CD4-positive, alpha-beta T cell (primary cell): ENCODE measurements around the gene TBC1D19. TPM values are rescaled to one million over a fixed set of nuclear protein-coding genes. Genes with fewer than 3 reads are reported as not detected.
"Not testable (repeated sequence)": the region's sequence is repeated elsewhere in the genome, so short reads cannot be mapped to it uniquely, and the experiment has no call there.

Experiments used
- ATAC-seq: fragments of 200-7000 bp; cut with Tn5 transposase; one replicate; pipeline ENCODE4 v1.10.0; 2022; ENCODE audit warnings: mild to moderate bottlenecking; ENCODE audit not compliant: poor library complexity
- CTCF ChIA-PET: fragments of 350-600 bp; sonication (Branson Sonifier 250); formaldehyde crosslinking; loops from one replicate; lab custom pipeline; 2021; ENCODE audit warnings: antibody characterized with exemption, inconsistent platforms; lab: Charles Lee
- POLR2A ChIA-PET: fragments of 350-600 bp; sonication (Branson Sonifier 250); formaldehyde crosslinking; loops from one replicate; lab custom pipeline; 2021; ENCODE audit warnings: antibody characterized with exemption, inconsistent platforms; lab: Charles Lee
- DNase-seq, 14 experiments: peaks; one replicate each; pipeline ENCODE4 v3.0.0-alpha.2; 2013 to 2020; ENCODE audit warnings: mixed read lengths in 2 of 14
- H3K27ac ChIP-seq, 2 donors: one replicate each; pipeline versions ENCODE4 v1.5.1 to v1.7.0; 2013; ENCODE audit warnings: low read length in 2 of 2, low read depth in 1 of 2, mild to moderate bottlenecking in 1 of 2
- H3K27me3 ChIP-seq, 2 experiments: 1 replicate in 1 of 2; 2 replicates in 1 of 2; pipeline versions ENCODE4 v1.6.1 to v1.7.0; 2013; ENCODE audit warnings: low read length in 2 of 2, control low read depth in 1 of 2, mild to moderate bottlenecking in 1 of 2, moderate library complexity in 1 of 2; ENCODE audit not compliant: insufficient read depth in 2 of 2, control insufficient read depth in 1 of 2
- H3K36me3 ChIP-seq: one replicate; pipeline ENCODE4 v1.6.1; 2013; ENCODE audit warnings: low read length, control low read depth; ENCODE audit not compliant: insufficient read depth
- H3K4me1 ChIP-seq: one replicate; pipeline ENCODE4 v1.6.1; 2013; ENCODE audit warnings: low read length, control low read depth; ENCODE audit not compliant: insufficient read depth
- H3K4me3 ChIP-seq: one replicate; pipeline ENCODE4 v1.5.1; 2013; ENCODE audit warnings: mild to moderate bottlenecking, low read length, moderate library complexity
- H3K9me3 ChIP-seq, 2 experiments: 1 replicate in 1 of 2; 2 replicates in 1 of 2; pipeline versions ENCODE4 v1.6.1 to v1.7.0; 2013; ENCODE audit warnings: low read length in 2 of 2, mild to moderate bottlenecking in 2 of 2, control low read depth in 1 of 2, moderate library complexity in 1 of 2; ENCODE audit not compliant: control insufficient read depth in 1 of 2, insufficient read depth in 1 of 2
- H3K27ac Mint-ChIP-seq: one replicate; pipeline ENCODE4 v1.8.0; 2020; ENCODE audit warnings: mixed read lengths
- H3K27me3 Mint-ChIP-seq: one replicate; pipeline ENCODE4 v1.8.0; 2021; ENCODE audit warnings: mixed read lengths
- H3K36me3 Mint-ChIP-seq: one replicate; pipeline ENCODE4 v1.8.0; 2021; ENCODE audit warnings: low read depth, mixed read lengths
- H3K4me1 Mint-ChIP-seq: one replicate; pipeline ENCODE4 v1.8.0; 2021; ENCODE audit warnings: low read depth, mixed read lengths
- H3K4me3 Mint-ChIP-seq: one replicate; pipeline ENCODE4 v1.8.0; 2020; ENCODE audit warnings: mild to moderate bottlenecking, mixed read lengths
- H3K9me3 Mint-ChIP-seq: one replicate; pipeline ENCODE4 v1.8.0; 2020; ENCODE audit warnings: mixed read lengths
- intact Hi-C, 2 experiments: fragments of 100-400 bp; cut with DNase I in 1 of 2; cut with micrococcal nuclease in 1 of 2; formaldehyde crosslinking; loops; one replicate each; pipeline versions ENCODE4 v1.15.1 to v1.9.0; 2023 to 2025; cut with DNase I, micrococcal nuclease
- total RNA-seq, 174 experiments: library from RNA in 2 of 174; stranded (reverse) in 2 of 174; gene quantifications; one replicate each; pipeline ENCODE4 v1.2.3 and lab custom pipeline; 2021 to 2026
- TF ChIP-seq, protein P1 (sequence below): fragments of 200-600 bp; IDR thresholded peaks from one replicate; pipeline ENCODE4 v1.8.0; 2022; ENCODE audit warnings: antibody characterized with exemption, mild to moderate bottlenecking

The TBC1D19 gene
- total RNA-seq, 2 experiments from 2014 or later: 4.0 to 4.8 TPM

GRCh38 chr4:26670903-26671537 lies 87.1 kb downstream of the TBC1D19 start:
- H3K27ac Mint-ChIP-seq: no peak overlapping the region
- no peak overlapping the region for H3K27ac ChIP-seq
- no peaks in the 10 kb centered on the region for H3K27me3 Mint-ChIP-seq
- no peak overlapping the region for H3K4me3 ChIP-seq
- no peak for ATAC-seq
- intact Hi-C loops: no loop called here
- H3K9me3 Mint-ChIP-seq: no peaks in the 10 kb centered on the region
- H3K36me3 ChIP-seq: no peaks in the 10 kb centered on the region
- TF ChIP-seq, protein P1, sequence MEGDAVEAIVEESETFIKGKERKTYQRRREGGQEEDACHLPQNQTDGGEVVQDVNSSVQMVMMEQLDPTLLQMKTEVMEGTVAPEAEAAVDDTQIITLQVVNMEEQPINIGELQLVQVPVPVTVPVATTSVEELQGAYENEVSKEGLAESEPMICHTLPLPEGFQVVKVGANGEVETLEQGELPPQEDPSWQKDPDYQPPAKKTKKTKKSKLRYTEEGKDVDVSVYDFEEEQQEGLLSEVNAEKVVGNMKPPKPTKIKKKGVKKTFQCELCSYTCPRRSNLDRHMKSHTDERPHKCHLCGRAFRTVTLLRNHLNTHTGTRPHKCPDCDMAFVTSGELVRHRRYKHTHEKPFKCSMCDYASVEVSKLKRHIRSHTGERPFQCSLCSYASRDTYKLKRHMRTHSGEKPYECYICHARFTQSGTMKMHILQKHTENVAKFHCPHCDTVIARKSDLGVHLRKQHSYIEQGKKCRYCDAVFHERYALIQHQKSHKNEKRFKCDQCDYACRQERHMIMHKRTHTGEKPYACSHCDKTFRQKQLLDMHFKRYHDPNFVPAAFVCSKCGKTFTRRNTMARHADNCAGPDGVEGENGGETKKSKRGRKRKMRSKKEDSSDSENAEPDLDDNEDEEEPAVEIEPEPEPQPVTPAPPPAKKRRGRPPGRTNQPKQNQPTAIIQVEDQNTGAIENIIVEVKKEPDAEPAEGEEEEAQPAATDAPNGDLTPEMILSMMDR: no peak
- DNase-seq: no peak
- POLR2A ChIA-PET: no interaction called here
- H3K9me3 ChIP-seq: no peaks in the 10 kb centered on the region
- H3K4me1 Mint-ChIP-seq: no peaks in the 10 kb centered on the region
- no peaks in the 10 kb centered on the region for H3K4me1 ChIP-seq
- peaks cover 32% of the 10 kb centered on the region for H3K36me3 Mint-ChIP-seq
- H3K27me3 ChIP-seq: no peaks in the 10 kb centered on the region
- no peak overlapping the region for H3K4me3 Mint-ChIP-seq
- CTCF ChIA-PET: no interaction called here

GRCh38 chr4:26679040-26679695 lies 95.3 kb downstream of the TBC1D19 start:
- intact Hi-C loops, H3K4me1 ChIP-seq, H3K27me3 ChIP-seq, DNase-seq, H3K27ac Mint-ChIP-seq, H3K27me3 Mint-ChIP-seq, H3K4me3 ChIP-seq, CTCF ChIA-PET, POLR2A ChIA-PET, H3K4me3 Mint-ChIP-seq, H3K27ac ChIP-seq, ATAC-seq, H3K4me1 Mint-ChIP-seq, H3K36me3 ChIP-seq: not testable (repeated sequence)
- Mint-ChIP-seq H3K36me3 (peaks cover 61% of the 10 kb centered on the region), H3K9me3 (peaks cover 16% of the 10 kb centered on the region)
- peaks cover 12 to 13% of the 10 kb centered on the region in 2 experiments for H3K9me3 ChIP-seq

DNA sequence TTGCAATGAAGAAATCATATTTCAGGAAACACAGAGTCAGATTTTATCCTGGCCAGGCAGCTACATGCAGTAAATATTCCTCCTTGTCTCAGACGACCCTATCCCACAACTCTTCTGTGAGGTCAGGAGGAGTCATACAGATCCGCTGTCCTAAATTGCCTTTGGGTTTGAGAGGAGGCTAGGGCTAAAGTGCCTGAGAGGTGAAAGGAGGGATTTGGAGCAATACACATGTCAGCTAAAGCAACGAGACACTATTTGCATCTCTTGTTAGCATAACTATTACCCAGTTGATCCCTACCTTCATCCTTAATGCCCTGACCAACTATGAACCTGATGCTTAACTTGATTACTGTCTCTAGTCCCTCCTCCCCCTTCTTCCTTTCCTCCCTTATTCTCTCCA lies 98.6 kb downstream of the TBC1D19 start:
- CTCF ChIA-PET: interaction anchor here (1.0 kb wide), 1 partner anchor 19 kb away, joined by 3 read pairs; no protein-coding TSS in a partner anchor

More for the DNA sequence above, 98.6 kb downstream of the TBC1D19 start:
- TF ChIP-seq, protein P1: no peak
- intact Hi-C loops: no loop called here
- Histone ChIP-seq H3K4me3 (no peak overlapping the region), H3K27ac (no peak overlapping the region), H3K36me3 (no peaks in the 10 kb centered on the region), H3K27me3 (no peaks in the 10 kb centered on the region), H3K4me1 (no peaks in the 10 kb centered on the region), H3K9me3 (peaks cover 9 to 12% of the 10 kb centered on the region in 2 experiments)
- Mint-ChIP-seq H3K4me1 (no peaks in the 10 kb centered on the region), H3K36me3 (peaks cover 53% of the 10 kb centered on the region), H3K27ac (no peak overlapping the region), H3K9me3 (peaks cover 13% of the 10 kb centered on the region), H3K4me3 (no peak overlapping the region), H3K27me3 (no peaks in the 10 kb centered on the region)
- POLR2A ChIA-PET: no interaction called here
- ATAC-seq: no peak
- DNase-seq: no peak
